ENCODE results near the gene TMEM109.

- TF ChIP-seq CTCF (IDR thresholded peaks at IDR 0.05) = no peak
- TF ChIP-seq RFX5 (IDR thresholded peaks at IDR 0.05) = no peak
- no peak for TF ChIP-seq REST (IDR thresholded peaks at IDR 0.05)
- TF ChIP-seq KDM5A (IDR thresholded peaks at IDR 0.05) = no peak
Measured at GRCh38 chr11:60952742-60953170, 38.8 kb downstream of the TMEM109 start.
